HG03571 (cell line): ENCODE measurements around the gene NTRK3.

Experiments
- ATAC-seq: cut with Tn5 transposase; IDR thresholded peaks from one replicate; pipeline ENCODE4 v1.9.1; 2021; ENCODE audit not compliant: unreplicated experiment

The NTRK3 gene

DNA sequence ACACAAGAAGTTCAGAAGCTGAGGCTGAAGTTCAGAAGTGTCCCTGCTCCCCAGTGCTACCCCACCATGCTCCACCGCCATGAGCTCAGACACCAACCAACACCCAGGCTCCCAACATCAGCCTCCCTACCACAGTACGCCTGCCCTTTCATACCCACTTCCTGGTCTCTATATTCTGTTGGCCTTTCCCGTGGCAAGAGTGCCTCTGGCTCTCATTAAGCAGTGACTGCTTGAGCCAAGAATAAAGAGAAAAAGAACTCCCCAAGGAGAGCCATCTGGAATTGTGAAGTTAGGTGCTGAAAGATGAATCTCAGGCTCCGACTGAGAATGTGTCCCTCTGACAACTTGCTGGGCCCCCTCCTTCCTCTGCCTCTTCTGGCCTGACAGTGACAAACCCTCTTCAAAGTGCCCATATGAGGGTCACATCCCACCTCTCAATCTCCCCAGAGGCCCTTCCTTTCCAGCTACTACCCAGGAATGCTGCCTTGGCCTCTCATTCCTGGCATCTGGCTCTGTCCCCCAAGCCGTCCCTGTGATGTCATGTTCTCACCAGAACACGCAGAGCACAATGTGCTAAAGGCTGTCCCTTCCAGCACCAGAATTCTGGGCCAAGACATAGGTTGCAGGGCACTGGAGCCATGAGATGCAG is 306.8 kb downstream of the NTRK3 start:
- no peak for ATAC-seq

DNA sequence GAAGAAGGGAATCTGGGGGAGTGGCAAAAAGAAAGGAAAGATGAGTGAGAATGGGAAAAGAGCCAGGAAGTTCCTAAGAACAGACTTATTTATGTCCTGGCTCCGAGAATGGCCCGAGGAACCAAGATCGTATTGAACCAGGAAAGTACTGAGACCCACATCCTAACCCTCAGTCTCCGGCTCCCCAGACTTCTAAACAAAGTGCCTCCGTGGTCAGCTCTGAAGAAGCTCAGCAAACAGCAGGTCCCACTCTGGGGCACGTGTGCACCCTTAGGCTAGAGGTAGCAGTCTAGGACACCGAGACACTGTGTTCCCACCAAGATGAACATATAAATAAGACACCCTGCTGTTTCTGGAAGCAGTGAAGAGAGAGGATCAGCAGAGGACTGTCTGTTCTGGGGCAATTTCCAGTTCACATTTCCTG is 307.4 kb downstream of the NTRK3 start:
- ATAC-seq: no peak

DNA sequence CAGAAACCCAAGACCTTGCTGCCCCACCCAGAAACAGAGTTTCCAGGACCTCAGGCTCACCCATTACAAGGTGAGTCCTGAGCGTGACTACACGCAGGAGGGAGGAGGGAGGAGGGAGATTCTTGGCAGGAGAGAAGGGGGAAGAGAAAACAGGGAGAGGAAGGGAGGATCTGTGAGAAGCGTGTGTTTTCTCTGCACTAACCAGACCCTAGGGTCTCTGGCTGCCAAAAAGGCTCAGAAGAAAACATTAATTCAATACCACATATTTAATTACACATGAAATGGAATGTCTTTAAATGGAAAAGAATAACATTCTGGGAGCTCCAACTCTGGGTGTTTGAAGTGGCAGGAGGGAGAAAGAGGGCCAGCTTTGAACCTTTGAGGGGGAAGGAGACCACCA is 309.0 kb downstream of the NTRK3 start:
- no peak for ATAC-seq

DNA sequence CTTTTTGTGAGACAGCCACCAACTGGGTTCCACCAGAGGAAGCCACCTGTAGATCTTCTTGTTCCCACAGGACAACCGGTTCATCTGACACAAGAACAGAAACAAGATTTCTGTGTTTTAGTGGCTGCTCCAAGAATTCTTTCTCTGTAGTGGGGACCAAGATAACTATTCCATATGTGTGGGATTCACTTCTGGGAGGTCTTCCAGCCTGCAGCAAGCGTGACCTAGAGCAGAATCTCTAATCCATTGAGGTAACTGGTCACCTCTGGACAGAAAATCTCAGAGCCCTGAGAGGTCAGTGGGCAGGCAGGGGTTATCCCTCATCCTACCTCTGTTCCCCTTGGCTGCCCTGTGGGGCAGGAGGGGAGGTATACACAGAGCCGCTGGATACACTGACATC is 311.3 kb downstream of the NTRK3 start:
- ATAC-seq: no peak

DNA sequence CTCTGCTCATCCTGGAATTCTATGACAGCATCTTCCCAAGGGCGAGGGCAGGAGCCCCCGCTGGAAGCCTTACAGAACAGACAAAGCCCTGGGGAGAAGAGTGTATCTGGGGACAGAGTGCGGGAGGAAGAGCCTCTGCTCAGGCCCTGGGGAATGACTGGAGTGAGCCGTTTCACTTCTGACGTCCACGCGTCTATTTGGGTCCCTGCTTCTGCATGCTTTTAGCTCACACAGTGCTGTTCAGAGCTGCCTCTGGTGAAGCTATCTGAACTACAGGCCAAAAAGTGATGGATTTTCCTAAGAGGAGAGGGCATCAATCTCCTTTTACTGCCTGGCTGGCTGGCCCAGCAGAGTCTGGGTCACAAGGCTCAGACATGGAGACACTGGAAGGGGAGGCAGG is 311.8 kb downstream of the NTRK3 start:
- no peak for ATAC-seq

DNA sequence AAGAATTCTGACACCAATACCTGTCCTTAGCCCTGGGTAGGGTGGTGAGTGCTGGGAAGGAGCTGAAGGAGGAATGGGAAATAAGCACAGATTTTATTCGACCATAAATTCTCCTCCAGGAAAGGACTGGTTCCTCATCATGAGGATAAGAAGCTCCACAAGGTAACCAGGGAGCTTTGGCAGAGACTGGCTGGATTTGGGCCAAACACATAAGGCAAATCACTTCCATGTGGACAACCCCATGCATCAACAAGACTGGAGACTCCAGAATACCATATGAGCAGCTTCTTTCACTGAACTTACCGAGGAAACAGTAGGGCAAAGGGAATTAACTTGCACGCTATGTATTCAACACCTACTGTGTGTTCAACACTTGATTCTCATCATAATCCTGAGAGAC is 312.5 kb downstream of the NTRK3 start:
- no peak for ATAC-seq

DNA sequence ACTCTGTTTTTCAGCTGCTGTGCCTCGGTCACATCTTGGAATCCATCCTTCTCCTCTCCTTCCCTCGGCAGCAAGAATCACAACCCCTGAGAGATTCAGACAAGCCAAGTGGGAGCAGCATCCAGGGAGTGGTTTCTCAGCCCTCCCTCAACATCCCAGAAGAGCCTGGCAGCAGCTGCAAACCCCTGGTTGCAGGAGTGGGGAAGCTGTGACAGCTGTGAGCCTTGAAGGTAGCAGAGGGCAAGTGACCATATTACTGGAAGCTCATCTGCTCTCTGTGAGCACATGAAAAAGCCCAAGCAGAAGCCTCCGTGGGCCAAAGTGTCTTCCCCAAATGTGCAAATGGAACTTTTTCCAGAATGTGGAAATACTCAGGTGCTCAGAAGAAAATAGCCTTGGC is 312.9 kb downstream of the NTRK3 start:
- no peak for ATAC-seq

DNA sequence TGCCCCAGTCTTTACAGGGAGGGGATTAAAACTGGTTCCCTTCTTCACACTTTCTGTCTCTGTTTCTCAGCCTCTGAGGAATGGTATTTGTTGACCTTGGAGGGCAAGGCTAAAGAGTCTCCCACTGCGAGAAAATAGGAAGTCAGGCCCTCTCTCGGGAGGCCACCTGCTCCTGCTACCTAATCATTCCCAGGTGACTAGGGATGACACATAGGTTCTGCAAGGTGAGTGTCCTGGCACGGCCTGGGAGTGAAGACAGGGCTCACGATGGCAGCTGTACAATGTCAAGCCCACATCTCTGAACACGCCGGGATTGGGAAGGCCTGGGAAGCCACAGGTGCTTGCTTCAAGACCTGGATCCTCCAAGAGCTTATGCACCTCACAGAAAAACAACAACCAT is 314.2 kb downstream of the NTRK3 start:
- ATAC-seq: no peak

DNA sequence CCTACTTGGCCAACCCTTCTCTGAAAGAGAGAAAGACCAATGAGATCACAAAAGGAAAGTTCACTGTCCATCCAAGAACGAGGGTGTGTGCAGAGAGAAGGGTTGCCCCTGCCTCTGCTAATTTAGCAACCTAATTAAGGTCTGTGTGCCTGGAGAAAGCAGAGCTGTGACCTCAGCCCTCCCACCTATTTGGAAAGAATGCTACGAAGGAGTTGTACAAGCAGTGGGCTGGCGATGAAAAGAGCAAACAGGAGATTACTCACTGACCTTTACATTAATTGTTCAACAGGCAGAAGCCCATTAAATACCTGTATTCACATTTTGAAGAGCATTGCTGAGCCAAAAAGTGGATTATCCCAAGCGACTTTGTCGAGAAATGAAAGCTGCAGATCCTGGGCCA is 314.9 kb downstream of the NTRK3 start:
- no peak for ATAC-seq

DNA sequence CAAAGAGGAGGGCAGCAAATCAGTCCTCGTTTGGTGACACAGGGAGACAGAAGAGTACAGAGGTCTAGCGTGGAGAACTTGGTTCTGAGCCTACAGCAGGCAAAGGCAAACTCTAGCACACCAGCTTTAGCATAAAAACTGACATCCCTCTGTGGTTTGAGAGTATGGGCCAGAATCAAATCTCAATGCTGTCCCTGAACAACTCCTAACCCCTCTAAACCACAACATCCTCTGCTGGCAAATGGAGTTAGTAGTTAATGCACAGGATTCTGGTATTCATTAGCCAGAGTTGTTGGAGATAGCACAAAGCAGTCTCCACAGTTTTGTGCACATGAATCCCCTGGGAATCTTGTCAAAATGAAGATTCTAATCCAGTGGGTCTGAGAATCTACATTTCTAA is 315.8 kb downstream of the NTRK3 start:
- ATAC-seq: no peak

DNA sequence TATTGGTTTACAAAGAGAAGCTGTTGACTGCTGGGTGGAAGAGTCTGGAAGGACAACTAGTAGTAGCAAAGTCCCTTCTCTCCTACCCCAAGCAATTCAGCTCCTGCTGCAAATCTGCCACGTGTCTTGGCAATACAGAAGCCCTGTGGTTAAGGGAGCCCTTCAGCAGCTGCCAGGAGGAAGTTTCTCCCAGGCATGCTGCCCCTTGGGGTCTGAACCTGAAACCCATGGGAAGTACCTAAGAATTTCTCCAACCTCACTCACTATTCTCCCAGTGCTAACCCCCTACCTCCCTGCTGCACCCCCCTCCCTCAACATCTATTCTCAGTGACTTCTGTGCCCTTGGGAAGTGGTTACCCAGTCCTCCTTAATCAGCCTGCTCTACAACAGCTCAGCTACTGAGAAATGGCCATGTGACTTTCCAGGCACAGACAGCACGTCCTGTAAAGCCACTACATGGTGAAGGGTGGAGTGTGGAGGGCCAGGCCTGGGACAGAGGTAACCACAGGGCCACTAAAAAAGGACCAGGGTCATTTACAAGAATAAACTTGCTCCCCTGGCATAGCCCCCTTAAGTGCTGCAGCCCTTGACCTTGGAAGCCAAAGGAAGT is 316.6 kb downstream of the NTRK3 start:
- ATAC-seq: no peak

DNA sequence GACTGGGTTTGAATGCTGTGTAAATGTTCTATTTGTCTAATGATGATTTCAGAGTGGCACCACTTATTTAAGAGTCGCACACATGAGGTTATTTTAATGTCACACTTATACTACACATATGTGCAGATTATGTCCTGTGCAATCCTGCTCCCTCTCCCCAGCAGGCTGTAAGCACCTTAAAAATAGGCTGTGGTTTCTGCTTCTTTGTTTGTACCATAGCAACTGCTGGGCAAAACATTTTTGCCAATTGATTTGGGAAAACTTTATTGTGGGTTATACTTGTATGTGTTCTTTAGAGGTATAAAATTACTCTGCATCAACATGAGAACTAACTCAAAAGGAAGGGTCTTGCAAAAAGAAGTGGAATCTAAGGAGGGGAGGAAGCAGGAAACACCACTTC is 318.5 kb downstream of the NTRK3 start:
- ATAC-seq: no peak

DNA sequence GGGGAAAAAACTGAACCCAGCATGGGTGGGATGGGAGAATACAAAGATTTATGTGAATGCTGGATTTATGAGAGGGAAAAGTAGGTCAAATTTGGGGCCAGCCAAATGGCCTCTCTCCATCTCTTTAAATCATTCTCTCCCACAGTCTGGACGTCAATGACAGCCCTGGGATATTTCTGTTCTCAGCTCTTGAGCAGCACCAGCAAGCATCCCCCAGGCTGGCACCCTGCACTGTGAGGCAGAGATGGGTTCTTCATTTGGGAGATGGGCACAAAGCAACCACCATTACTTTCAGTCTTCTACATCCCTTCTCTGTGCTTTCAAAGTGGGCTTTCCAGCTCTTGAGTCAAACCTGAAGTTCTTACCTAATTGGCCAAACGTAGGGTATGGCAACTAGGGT is 321.0 kb downstream of the NTRK3 start:
- ATAC-seq: no peak

DNA sequence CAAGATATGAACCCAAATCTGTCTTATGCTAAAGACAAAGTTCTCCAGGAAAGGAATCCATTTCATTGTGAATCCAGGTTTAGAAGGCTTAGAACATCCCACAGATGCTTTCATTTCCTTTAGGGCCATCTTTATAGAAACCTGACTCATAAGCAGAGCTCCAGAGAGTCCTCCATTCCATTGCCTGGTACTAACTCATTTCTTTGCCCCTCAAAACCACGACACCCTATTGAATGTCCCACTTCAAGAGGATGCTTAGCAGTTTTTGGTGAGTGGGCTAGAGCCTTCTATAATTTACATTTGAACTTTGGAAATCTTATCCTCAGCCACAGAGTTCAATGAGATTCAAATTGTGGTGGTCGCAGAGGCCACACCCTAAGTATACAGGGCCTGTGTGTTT is 325.0 kb downstream of the NTRK3 start:
- ATAC-seq: no peak

DNA sequence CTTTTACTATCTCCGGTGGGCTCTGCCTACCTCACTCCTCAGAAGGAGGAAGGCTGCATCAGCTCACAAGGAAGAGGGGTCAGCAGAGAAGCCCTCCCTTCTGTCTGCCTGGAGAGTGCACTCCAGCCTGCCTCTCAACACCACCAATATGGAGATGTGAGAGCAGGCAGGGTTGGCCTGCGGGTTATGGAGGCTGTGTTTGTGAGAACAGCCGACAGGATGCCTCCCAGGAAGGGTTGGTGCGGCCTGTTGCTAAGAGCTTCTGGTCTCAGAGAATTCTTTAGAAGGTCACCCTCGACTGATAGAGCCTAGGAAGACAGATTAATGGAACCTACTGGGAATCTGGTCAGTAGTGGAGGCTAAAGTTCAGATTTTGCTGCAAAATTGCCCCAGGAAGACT is 326.1 kb downstream of the NTRK3 start:
- no peak for ATAC-seq

DNA sequence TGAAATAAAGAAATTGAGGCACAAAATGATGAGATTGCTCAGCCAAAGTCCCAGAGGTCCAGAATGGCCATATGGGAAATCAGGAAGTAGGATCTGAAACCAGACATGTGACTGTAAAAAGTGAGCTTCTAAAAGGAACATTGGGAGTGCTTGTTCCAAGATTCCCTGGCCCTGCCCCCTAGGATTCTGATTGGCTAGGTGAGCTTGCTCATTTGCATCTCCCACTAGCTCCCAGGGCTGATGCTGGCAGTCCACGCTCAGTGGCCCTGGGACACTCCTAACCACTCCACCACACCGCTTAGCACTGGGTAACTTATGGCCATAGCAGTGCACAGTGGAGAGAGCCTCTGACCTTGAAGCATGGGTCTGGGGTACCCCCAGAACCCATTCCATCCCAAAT is 326.7 kb downstream of the NTRK3 start:
- ATAC-seq: no peak

DNA sequence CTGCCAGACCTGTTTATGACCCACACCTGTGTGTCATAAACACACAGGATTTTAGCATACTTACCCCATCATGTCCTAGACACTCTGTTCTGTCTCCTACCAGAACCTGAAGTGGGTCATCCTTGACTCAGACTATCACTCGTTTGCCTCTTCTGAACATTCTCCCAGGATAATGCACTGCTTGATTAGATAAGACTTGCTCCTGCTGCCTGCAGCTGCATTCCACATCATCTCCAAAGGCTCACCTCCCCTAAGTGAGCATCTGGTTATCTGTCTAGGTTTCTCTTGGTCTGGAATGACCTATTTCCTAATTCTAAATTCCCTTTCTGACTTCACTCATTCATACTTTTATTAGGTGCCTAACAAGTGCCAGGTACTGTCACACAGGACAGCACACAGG is 332.1 kb downstream of the NTRK3 start:
- ATAC-seq: no peak

DNA sequence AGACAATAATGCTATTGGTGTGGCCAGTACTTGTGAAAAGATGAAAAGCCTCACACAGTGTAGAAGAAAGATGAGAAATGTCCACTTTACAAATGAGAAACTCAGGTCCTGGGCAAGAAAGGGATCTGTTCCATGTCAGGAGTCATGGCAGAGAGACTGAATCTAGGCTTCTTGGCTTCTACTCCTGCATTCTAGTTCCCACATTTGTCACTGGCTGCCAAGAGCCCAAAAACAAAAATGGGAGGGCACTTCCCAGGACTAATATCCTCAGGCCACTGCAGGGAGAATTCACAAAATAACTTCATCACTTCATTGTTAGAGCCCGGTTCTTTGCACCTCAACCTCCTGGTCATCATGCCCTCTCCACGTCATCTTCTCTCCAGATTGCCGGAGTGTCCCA is 337.5 kb downstream of the NTRK3 start:
- no peak for ATAC-seq

DNA sequence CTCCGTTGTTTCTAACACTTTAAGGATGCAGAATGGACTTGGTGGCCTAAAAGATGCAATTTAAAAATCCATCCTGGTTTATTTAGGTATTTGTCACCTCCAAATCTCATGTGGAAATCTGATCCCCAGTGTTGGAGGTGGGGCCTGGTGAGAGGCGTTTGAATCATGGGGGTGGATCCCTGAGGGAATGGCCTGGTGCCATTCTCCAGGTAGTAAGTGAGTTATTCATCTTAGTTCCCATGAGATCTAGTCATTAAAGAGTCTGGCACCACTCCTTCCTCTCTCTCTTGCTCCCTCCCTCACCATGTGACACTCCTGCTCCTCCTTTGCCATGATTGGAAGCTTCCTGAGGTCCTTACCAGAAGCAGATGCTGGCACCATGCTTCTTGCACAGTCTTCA is 339.1 kb downstream of the NTRK3 start:
- ATAC-seq: no peak

DNA sequence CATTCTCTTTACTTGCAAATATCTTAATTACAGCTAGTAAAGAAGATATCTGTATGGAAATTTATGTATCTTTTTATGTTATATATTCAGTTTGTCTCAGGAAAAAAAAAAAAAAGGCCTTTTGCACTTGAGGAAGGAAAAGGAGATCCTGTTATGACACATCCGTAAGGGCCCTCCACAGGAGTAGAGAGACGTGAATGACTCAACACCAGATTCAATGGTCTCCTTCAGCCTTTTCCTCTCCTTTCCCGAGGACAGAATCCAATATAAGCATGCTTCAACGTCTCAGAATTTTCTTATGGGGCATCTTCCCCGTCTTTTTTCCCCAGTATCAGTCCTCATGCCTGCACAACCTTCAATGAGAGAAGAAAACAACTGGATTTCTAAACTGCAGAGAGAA is 340.3 kb downstream of the NTRK3 start:
- ATAC-seq: no peak

DNA sequence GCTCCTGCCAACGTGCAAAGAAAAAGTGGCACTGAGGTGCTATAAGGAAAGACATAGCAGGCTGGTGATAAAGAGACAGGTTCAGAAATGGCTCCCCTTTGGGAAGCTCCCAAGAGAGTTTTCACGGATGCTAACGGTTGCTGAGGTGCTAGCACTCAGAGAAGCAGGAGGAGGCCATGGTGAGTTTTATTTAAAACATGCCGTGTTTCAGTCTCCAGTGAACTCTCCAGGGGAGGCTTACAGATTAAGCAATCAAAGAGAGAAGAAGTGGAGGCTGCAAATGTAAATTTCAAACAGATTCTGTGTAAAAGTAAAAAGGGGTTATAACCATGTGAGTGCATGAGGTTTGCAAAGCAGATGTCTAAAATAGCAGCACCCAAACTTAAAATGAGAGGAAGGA is 346.2 kb downstream of the NTRK3 start:
- ATAC-seq: no peak

DNA sequence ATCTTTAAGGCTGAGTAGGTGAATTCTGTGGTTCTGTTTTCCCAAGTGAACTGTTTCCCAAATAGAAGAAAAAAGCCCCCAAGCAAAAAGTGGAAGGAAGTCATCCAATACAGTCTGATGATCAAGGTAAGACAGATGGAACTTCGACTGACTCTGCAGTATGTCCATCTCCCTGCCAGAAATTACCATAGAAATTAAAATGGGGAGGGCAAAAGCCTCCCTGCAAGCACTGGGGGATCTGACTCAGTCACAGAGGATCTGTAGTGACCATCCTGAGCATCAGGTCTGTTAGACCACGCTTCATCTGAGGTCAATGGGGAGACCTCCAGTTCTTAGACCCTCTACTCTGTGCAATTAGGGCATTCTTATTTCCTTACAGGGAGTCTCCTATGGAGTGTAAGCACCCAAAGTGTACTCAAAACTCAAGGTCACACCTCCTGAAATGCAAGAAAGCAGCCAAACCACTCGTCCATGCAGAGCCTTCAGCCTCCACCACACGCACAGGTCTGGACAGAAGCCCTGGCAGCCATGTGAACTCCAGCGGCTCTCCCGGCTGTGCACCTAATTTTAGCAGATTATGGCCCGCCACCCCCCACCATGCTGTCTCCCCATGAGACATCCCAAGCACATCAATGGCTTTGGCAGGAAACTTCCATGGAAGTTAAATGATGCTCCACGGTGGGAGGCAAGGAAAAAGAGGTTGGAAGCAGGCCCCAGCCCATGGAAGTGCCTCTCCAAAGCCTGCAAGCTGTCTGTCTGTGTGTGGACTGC is 348.7 kb downstream of the NTRK3 start:
- ATAC-seq: no peak

DNA sequence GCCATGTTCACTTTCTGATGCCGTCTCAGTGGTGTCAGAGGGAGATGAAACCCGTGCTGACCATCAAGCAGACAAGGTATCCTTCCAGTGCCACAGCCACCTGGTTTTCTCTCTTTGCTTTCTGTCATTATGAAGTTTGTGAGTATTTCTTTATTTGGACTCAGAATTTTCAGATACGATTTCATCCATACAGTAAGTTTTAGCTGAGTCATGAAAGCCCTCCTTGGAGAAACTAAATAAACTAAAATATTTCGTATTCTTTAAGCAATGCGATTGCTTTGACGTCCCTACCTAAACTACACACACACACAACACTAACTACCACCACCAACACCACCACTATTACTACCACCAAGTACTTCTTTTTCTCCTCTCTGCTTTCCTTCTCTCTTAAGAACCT is 350.1 kb downstream of the NTRK3 start:
- ATAC-seq: no peak
